Left kidney (tissue), 2 donors: ENCODE results near the gene ARHGEF19. TPM values are rescaled to one million over a fixed set of nuclear protein-coding genes. Genes with fewer than 3 reads are reported as not detected.
A peak's percentile ranks its signal among the peaks of the same experiment; 100 is the strongest.
"Not testable (repeated sequence)": the region's sequence is repeated elsewhere in the genome, so short reads cannot be mapped to it uniquely, and the experiment has no call there.

Experiments used
- DNase-seq: peaks from one replicate; pipeline ENCODE4 v3.0.0-alpha.2; 2013
- polyA plus RNA-seq: library from polyadenylated mRNA; unstranded; fragments of 120-200 nt; gene quantifications from one replicate; pipeline ENCODE4 v1.2.1, GENCODE V29; 2013; ENCODE audit not compliant: insufficient read length

ARHGEF19 gene
- polyA plus RNA-seq, 1 donor, result 21.1 TPM

GRCh38 chr1:16221499-16221898 lies 9.0 kb upstream of the ARHGEF19 start:
- no peak for DNase-seq

DNA sequence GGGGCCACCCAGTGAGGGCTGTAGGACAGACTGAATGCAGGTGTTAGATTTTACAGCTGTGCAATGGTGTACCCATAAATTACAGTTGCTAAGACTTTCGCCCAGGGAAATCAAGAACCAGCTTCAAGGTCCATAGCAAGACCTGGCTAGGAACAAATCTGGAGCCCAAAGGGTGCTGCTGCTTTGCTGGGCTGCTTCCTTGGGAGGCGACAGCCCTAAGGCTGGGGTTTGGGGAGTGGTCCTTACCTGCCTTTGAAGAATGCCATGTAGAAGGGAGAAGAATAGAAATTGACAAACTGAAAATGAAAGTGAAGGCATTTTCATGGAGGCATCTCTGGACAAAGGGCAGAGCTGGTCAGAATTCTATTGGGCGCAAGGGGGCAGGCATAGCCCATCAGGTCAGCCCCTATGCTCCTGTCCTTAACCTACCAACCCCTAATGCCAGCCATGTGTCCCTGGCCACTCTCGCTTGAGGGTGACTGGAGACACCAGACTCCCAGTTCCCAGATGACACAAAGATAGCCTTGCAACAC lies 7.6 kb upstream of the ARHGEF19 start:
- DNase-seq, result no peak

DNA sequence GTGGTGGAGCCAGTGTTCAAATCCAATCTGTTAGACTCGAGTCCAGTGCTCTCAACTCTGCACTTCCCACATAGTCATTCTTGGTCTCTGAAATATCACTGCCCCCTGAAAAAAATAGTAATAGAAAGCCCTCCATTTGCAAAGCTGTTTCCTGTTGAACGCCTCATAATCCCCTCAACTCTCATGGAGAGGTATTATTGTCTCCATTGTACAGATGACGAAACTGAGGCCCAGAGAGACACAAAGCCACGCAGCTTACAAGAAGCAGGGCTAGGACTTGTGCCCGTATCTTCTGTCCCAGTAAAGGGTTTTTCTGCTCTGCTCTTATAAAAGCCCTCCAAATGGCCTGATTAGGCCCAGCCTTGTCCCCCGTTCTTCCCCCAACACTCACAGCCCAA lies 6.2 kb upstream of the ARHGEF19 start:
- DNase-seq, result no peak

GRCh38 chr1:16218014-16218673 lies 5.7 kb upstream of the ARHGEF19 start:
- no peak for DNase-seq

DNA sequence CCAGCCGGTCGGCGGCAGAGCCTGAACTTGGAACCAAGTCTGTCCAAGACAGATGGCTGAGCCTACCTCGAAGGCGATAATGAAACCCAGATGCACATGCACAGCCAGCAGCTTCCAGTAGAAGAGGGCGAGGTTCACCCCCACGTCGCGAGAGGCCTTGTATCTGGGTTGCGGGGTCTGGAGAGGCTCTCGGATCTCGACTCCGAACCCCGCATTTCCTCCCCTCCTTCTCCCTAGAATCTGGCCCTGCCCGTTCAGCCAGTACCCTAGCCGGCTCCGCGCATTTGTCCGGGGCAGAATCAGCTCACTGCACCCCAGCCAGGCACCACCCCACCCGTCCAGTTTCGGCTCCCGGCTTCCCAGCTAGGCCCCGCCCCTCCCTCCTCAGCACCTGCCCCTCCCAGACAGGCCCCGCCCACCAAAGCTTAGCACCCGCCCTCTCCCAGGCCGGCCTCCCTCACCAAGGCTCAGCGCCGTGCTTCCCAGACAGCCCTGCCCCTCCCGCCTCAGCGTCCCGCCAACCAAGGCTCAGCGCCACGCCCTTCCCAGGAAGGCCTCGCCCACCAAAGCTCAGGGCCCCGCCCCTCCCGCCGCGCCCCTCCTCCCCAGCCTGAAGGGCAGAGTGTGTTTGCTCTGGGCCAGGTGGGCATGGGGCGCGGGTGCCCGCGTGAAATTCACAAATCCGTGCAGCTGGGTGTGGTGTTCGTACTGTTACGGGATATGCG lies 4.8 kb upstream of the ARHGEF19 start:
- peak; percentile 94 for DNase-seq

GRCh38 chr1:16215882-16216753 lies 3.7 kb upstream of the ARHGEF19 start:
- DNase-seq, result peak; percentile 90

DNA sequence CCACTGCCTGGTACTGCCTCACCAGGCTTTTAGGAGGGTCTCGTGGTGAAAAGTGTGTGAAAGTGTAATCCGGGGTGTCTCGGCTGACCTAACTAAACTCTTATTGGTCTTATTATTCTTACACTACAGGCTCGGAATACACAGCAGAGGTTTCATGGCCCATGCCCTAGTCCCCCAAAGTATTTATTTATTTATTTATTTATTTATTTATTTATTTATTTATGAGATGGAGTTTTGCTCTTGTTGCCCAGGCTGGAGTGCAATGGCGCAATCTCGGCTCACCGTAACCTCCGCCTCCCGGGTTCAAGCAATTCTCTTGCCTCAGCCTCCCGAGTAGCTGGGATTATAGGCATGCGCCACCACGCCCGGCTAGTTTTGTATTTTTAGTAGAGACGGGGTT lies 2.8 kb upstream of the ARHGEF19 start:
- not testable (repeated sequence) for DNase-seq

GRCh38 chr1:16213544-16213943 lies 1.1 kb upstream of the ARHGEF19 start:
- not testable (repeated sequence) for DNase-seq

- DNase-seq, result no peak
These were observed 561 bp upstream of the ARHGEF19 start for GRCh38 chr1:16213013-16213412.

DNA sequence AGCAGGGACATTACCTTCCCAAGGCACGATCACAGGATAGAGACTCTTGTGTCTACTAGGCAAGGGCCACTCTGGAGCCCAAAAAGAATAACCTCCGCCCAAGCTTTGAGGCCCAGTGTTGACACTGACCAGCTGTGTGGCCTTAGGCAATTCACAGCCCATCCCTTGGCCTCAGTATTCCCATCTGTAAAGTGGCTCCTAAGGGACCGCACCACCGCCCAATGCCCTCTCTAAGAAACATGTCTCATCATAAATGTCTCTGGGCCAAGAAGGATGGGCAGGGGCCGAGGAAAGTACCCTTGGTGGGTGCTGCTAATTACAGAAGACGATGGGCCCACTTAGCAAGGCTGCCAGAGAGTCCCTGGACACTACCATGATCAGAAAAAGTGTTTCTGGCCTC lies 628 bp downstream of the ARHGEF19 start:
- DNase-seq, result no peak

DNA sequence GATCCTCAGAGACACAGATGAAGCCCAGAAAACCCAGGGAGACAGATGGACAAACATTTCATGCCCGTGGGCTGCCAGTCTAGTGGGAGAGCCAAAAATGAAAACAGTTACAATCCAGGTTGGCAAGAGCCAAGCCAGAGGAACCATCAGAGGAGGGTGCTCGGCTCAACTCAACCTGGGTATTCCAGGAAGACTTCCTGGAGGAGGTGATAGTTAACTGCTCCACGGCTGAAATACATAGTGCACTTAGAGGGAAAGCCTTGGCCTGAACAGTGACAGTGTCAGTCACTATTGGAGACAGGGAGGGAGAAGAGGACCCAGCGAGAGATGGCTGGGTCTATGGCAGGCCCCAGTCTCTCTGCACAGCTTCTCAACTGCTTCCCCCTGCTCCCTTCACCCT lies 1.9 kb downstream of the ARHGEF19 start:
- DNase-seq, result no peak

- no peak for DNase-seq
These were observed 2.5 kb downstream of the ARHGEF19 start for GRCh38 chr1:16209847-16210407.

DNA sequence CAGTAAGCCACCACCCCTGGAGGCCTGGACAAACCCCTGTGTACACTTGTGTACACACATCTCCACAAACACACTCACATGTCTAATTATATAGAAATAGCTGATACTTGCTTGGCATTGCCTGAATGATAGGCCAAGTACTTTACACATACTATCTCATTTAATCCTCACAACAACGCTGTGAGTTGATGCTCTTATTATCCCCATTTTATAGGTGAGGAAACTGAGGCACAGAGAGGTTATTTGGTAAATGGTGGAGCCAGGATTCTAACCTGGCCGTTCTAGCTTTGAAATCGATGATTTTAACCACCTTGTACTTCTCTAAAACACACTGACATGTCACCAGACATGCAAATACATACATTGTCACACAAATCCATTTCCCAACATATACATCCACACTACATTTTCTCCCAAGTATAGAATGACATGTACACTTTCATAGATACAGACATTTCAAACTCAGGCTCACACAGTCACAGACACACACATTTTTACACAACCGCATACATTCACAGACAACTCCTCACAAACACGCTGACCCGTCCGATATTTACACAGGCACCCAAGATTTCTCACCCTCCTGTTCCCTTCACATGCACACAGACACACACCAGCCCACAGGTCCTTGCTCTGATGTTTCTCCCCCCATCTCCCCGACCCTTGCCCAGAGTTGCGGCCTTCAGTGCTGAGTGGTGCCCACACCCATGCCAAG lies 3.2 kb downstream of the ARHGEF19 start:
- DNase-seq, result no peak

DNA sequence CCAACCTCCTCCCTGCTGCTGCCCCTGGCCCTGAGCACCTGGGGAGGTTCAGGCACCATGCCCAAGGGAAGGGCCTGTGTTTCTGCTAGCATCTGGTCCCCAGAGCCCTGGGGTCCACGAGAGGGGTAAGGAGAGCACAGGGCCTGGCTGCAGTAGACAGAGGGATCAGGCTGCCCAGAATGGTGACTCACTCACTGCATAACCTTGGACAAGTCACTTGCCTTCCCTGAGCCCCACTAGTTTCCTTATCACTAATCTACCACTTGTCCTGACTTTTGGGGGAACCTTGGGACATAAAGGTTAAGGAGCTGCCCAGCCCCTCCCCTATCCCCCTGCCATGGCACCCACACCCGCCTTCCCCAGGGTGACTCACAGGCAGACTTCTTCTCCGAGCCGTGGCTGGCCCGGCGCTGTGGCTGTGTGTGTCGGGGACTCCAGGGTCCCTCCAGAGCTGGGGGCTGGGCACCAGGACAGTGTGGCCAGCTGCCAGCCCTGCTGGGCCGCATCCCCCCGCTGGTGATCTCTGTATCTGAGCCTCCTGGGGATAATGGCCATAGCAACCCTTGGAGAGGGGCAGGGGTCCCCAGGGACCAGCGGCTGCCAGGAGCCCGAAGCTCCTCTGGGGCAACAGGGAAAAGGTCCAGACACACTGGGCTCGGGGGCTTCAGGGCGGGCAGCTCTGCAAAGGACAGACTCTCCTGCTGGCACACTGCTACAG lies 4.0 kb downstream of the ARHGEF19 start:
- DNase-seq, result no peak

GRCh38 chr1:16207318-16208269 lies 4.9 kb downstream of the ARHGEF19 start:
- DNase-seq, result no peak

DNA sequence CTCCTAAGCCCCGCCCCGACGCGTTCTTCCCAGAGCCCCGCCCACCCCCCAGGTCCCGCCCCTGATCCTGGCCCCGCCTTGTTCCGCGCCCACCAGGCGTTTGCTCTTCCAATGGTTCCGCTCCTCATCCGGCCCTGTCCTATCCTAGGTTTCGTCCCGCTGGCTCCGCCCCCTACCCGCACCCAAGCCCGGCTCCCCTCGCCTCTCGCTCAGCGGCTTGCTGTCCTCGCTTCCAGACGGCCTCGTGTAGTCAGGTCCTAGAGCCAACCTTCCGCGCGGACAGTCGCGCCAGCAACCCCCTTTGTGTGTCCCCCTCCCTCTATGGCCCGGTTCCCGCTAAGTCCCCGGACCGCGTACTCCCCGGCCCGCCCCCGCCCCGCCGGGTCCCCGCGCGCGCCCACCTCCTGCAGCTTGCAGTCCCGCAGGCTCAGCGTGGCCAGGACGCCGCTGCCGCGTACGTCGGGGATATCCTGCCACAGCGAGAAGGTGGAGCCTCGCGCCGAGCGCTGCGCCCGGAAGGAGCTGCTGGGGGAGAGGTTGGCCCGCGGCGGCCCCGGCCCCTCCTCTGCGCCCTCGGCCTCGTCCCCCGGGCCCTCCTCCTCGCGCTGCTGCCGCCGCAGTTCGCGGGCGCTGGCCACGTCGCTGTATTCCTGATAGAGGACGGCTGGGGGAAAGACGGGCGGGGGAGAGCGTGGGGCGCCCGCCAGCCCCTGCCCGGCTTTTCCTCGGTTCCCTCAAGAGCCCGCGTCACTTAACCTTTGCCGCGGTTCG lies 5.7 kb downstream of the ARHGEF19 start:
- peak; percentile 95 for DNase-seq

GRCh38 chr1:16205891-16206546 lies 6.4 kb downstream of the ARHGEF19 start:
- DNase-seq, result no peak

DNA sequence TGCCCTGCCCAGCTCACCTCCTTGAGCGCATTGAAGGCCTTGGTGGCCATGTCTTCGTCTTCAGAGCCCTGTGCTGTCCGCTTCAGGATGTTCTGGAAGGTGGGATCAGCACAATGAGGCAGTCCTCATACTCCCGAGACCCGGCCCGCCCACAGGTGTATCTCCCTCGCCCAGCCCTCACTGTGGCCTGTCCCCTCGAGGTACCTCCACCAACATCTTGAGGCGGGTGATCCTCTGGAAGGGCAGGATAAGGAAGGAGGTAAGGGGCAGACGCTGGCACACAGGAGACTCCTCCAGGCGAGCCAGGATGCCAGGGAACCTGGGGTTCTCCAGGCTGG lies 7.1 kb downstream of the ARHGEF19 start:
- DNase-seq, result no peak
